ENCODE data around the gene TOMM22. TPM values are rescaled to one million over a fixed set of nuclear protein-coding genes. Genes with fewer than 3 reads are reported as not detected.

Gene TOMM22
- total RNA-seq, 6 experiments from 2014 or later, result 23.2 to 36.8 (median 32.4) TPM

GRCh38 chr22:38709306-38709705, 27.5 kb downstream of the TOMM22 start:
- Histone ChIP-seq H3K27me3 (no peaks in the 10 kb centered on the region), H3K4me1 (peaks cover 0 to 23% (median 7%) of the 10 kb centered on the region in 4 donors), H3K9me3 (no peaks in the 10 kb centered on the region), H3K36me3 (peaks cover 0 to 4% (median 0%) of the 10 kb centered on the region in 4 donors), H3K27ac (no peak overlapping the region), H3K4me3 (no peak overlapping the region)
- no peak for TF ChIP-seq CTCF (IDR thresholded peaks at IDR 0.05)
- TF ChIP-seq POLR2A (IDR thresholded peaks at IDR 0.05), result no peak
- 81% methylated on average over 3 of the region's 3 CpGs for WGBS (ENCODE audit: insufficient coverage, low coverage, low lambda C conversion rate, missing lambda C conversion rate)
- no peak for ATAC-seq
- intact Hi-C loops (cut with DNase I), result no loop called here
- no peak for DNase-seq

- Histone ChIP-seq H3K27me3 (no peaks in the 10 kb centered on the region), H3K36me3 (peaks cover 0 to 4% (median 0%) of the 10 kb centered on the region in 4 donors), H3K4me3 (no peak overlapping the region), H3K27ac (no peak overlapping the region), H3K9me3 (no peaks in the 10 kb centered on the region), H3K4me1 (peaks cover 0 to 15% (median 7%) of the 10 kb centered on the region in 4 donors)
- no peak for DNase-seq
- intact Hi-C loops (cut with DNase I), result no loop called here
- TF ChIP-seq CTCF (IDR thresholded peaks at IDR 0.05) (no peak), POLR2A (IDR thresholded peaks at IDR 0.05) (no peak)
- 75% methylated on average over 3 of the region's 3 CpGs for WGBS (ENCODE audit: insufficient coverage, low coverage, low lambda C conversion rate, missing lambda C conversion rate)
- no peak for ATAC-seq
Observed at GRCh38 chr22:38710351-38710750, 28.6 kb downstream of the TOMM22 start.

GRCh38 chr22:38710866-38711265, 29.1 kb downstream of the TOMM22 start:
- Histone ChIP-seq H3K27ac (no peak overlapping the region), H3K4me1 (peaks cover 0 to 15% (median 7%) of the 10 kb centered on the region in 4 donors), H3K4me3 (no peak overlapping the region), H3K36me3 (peaks cover 0 to 5% (median under 1%) of the 10 kb centered on the region in 4 donors), H3K9me3 (no peaks in the 10 kb centered on the region), H3K27me3 (no peaks in the 10 kb centered on the region)
- DNase-seq (no peak), ATAC-seq (no peak)
- TF ChIP-seq POLR2A (IDR thresholded peaks at IDR 0.05), result no peak
- no peak for TF ChIP-seq CTCF (IDR thresholded peaks at IDR 0.05)
- intact Hi-C loops (cut with DNase I), result no loop called here
- 80% methylated on average over 3 of the region's 3 CpGs for WGBS (ENCODE audit: insufficient coverage, low coverage, low lambda C conversion rate, missing lambda C conversion rate)

- no peak for ATAC-seq
- H3K36me3 ChIP-seq, result peaks cover 0 to 21% (median 1%) of the 10 kb centered on the region in 4 donors
- H3K27me3 ChIP-seq, result no peaks in the 10 kb centered on the region
- H3K4me1 ChIP-seq, result peaks cover 0 to 5% (median 2%) of the 10 kb centered on the region in 4 donors
- DNase-seq, result no peak
- no peak overlapping the region for H3K27ac ChIP-seq
- no peak overlapping the region for H3K4me3 ChIP-seq
- intact Hi-C loops (cut with DNase I), result no loop called here
- 81% methylated on average over 11 of the region's 11 CpGs for WGBS (ENCODE audit: insufficient coverage, low coverage, low lambda C conversion rate, missing lambda C conversion rate)
- H3K9me3 ChIP-seq, result no peaks in the 10 kb centered on the region
- TF ChIP-seq POLR2A (IDR thresholded peaks at IDR 0.05) (no peak), CTCF (IDR thresholded peaks at IDR 0.05) (no peak)
Observed at GRCh38 chr22:38712486-38713207, 30.9 kb downstream of the TOMM22 start.
